HL-60/S4 (cell line): ENCODE results near the gene JCAD.
"Not testable (repeated sequence)": the region's sequence is repeated elsewhere in the genome, so short reads cannot be mapped to it uniquely, and the experiment has no call there.

ENCODE experiments used
- in situ Hi-C: fragments of 300-500 bp; cut with MboI; formaldehyde crosslinking; loops from 2 replicates; pipeline ENCODE4 v1.14.3; 2022; ENCODE audit warnings: low sequenced_read_pairs

The JCAD gene

GRCh38 chr10:30026578-30026977 is 32.8 kb downstream of the JCAD start:
- in situ Hi-C loops = no loop called here

GRCh38 chr10:30026080-30026479 is 33.3 kb downstream of the JCAD start:
- in situ Hi-C loops = no loop called here

- in situ Hi-C loops = not testable (repeated sequence)
These were observed 34.0 kb downstream of the JCAD start for GRCh38 chr10:30025428-30025827.

- in situ Hi-C loops = loop anchor here (25.0 kb wide), 1 partner anchor 215 kb away; no protein-coding TSS in a partner anchor
These were observed 36.8 kb downstream of the JCAD start for GRCh38 chr10:30022590-30022989.

GRCh38 chr10:30019468-30019867 is 39.9 kb downstream of the JCAD start:
- in situ Hi-C loops = loop anchor here (25.0 kb wide), 1 partner anchor 218 kb away; no protein-coding TSS in a partner anchor

GRCh38 chr10:30018496-30018895 is 40.9 kb downstream of the JCAD start:
- in situ Hi-C loops = loop anchor here (25.0 kb wide), 1 partner anchor 219 kb away; no protein-coding TSS in a partner anchor

- in situ Hi-C loops = loop anchor here (25.0 kb wide), 1 partner anchor 219 kb away; no protein-coding TSS in a partner anchor
These were observed 41.4 kb downstream of the JCAD start for GRCh38 chr10:30017966-30018365.

GRCh38 chr10:30017556-30017955 is 41.8 kb downstream of the JCAD start:
- in situ Hi-C loops = loop anchor here (25.0 kb wide), 1 partner anchor 220 kb away; no protein-coding TSS in a partner anchor

- in situ Hi-C loops = loop anchor here (25.0 kb wide), 1 partner anchor 223 kb away; no protein-coding TSS in a partner anchor
These were observed 44.9 kb downstream of the JCAD start for GRCh38 chr10:30014511-30014910.

- in situ Hi-C loops = loop anchor here (25.0 kb wide), 1 partner anchor 224 kb away; no protein-coding TSS in a partner anchor
These were observed 45.6 kb downstream of the JCAD start for GRCh38 chr10:30013757-30014156.

- in situ Hi-C loops = loop anchor here (25.0 kb wide), 1 partner anchor 225 kb away; no protein-coding TSS in a partner anchor
These were observed 47.3 kb downstream of the JCAD start for GRCh38 chr10:30011956-30012647.

- in situ Hi-C loops = loop anchor here (25.0 kb wide), 1 partner anchor 226 kb away; no protein-coding TSS in a partner anchor
These were observed 48.0 kb downstream of the JCAD start for GRCh38 chr10:30011396-30011795.

GRCh38 chr10:30007406-30007805 is 52.0 kb downstream of the JCAD start:
- in situ Hi-C loops = loop anchor here (25.0 kb wide), 1 partner anchor 230 kb away; no protein-coding TSS in a partner anchor

- in situ Hi-C loops = loop anchor here (25.0 kb wide), 1 partner anchor 231 kb away; no protein-coding TSS in a partner anchor
These were observed 53.0 kb downstream of the JCAD start for GRCh38 chr10:30006410-30006809.

GRCh38 chr10:30005116-30005515 is 54.3 kb downstream of the JCAD start:
- in situ Hi-C loops = loop anchor here (25.0 kb wide), 1 partner anchor 232 kb away; no protein-coding TSS in a partner anchor

GRCh38 chr10:30002426-30003266 is 56.7 kb downstream of the JCAD start:
- in situ Hi-C loops = loop anchor here (25.0 kb wide), 1 partner anchor 235 kb away; no protein-coding TSS in a partner anchor

- in situ Hi-C loops = loop anchor here (25.0 kb wide), 1 partner anchor 236 kb away; no protein-coding TSS in a partner anchor
These were observed 58.4 kb downstream of the JCAD start for GRCh38 chr10:30000802-30001571.

- in situ Hi-C loops = loop anchor here (25.0 kb wide), 1 partner anchor 589 kb away; no protein-coding TSS in a partner anchor
These were observed 61.1 kb downstream of the JCAD start for GRCh38 chr10:29998142-29998808.

GRCh38 chr10:29994811-29995210 is 64.6 kb downstream of the JCAD start:
- in situ Hi-C loops = loop anchor here (25.0 kb wide), 1 partner anchor 592 kb away; no protein-coding TSS in a partner anchor
